ENCODE data around the gene CNTN4.

The CNTN4 gene

DNA sequence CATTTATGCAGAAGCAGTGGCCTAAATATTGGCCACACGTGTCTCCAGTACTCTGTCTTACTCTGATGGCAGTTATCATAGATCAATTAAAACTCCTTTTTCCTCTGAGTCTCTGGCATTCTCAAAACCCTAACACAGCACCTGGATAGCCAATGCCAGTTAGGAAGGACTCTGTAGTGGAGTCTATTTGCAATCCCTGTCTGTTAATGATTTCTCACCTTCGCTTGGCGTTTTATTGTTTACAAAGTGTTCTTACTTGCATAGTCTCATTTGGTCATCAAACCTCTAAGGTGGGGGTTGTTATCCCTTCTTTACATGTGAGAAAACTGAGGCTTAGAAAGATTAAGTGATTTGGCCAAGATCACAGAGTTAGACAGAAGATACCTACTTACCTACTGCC is 752.7 kb downstream of the CNTN4 start:
- no peak for DNase-seq

DNA sequence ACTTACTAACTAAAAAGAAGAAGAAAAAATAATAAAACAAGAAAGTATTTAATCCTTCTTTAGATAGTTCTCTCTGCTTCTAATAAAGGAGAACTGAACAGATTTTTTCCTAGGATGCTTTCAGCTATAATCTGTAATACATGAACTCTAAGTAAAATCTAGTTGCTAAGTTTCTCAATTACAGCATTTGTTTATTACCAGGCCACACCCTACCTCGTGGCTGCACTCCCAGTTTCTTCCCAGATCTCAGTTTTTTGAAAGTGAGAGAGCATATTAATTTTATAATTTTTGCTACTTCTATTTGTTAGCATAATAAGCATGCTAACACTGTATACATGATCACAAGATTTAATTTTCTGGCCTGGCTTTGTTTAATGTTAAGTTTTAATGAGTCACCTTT is 753.2 kb downstream of the CNTN4 start:
- no peak for DNase-seq

DNA sequence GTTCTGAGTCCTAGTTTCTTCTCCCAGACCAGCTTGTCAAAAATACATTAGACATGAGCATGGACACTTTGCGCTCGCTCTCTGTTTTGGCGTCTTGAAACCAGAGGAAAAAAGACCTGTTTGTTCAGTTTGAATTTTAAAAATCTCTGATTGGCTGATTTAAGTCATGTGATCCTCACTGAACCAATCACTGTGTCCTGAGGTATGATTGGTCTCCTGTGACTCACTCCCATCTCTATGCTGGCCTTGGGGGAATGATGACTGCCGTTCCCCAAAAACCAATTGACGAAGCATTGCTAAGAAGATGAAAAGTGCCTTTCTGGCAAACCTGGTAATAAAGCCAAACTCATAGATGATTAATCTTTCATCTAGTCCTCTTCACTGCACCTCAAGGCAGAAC is 755.0 kb downstream of the CNTN4 start:
- DNase-seq, result no peak

DNA sequence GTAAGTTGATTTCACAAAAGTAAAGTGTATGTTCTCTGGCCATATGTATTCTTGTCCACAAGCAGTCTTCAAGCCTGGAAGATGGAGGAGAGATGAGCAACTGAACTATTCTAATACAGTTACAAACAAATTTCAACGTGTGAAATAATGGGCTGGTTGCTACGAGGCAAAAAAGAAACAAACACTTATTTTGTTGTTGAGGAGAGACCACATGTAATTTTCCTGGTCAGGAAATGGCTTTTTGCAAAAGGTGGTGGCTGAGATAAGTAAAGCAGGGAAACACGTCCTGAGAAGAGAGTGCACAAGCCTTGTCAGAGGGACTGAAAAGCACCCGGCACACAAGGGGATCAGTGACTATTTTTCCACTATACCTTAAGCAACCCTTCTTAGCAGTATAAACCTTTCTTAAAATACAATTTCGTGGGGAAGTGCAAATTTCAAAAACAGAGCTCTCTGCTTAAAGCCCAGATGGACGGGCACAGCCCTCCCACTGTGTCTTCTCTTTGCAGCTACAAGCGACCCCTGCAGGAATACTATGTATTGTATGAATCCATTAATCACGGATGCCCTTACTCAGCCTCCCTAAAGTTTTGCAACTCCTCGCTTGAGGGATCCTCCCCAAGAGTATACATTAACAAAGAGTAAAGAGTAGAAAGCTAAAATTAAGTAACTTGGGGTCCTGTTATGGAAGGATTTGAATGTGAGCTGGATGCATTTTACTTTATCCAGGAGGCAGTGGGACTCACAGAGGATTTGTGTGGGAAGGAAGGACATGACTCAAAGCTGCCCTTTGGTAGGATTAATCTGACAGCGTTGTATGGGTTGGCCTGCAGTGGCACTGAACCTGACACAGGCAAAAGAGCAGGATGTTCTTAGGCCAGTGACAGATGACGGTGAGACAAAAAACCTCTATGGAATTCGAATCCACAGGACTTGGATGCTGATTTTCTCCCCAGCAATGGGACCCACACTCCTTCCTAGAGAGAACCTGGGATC is 757.8 kb downstream of the CNTN4 start:
- no peak for DNase-seq

DNA sequence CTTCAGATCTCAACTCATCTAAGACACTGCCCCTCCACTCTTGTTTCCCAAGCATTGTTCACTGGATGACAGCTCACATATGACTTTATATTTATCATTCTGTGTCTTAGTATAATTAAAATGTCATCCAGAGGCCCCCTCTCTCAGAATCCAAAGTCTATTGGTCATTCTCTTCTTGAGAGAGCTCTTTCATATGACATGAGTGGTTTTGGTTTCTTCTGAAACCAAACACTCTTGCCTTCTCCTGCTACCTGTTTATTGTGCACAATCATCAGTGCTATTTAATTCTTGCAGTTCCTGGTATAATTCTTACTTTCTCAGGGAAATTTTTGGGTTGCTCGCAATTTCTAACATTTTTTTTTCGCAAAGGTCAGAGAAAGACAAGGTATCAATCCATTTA is 762.0 kb downstream of the CNTN4 start:
- DNase-seq, result no peak

DNA sequence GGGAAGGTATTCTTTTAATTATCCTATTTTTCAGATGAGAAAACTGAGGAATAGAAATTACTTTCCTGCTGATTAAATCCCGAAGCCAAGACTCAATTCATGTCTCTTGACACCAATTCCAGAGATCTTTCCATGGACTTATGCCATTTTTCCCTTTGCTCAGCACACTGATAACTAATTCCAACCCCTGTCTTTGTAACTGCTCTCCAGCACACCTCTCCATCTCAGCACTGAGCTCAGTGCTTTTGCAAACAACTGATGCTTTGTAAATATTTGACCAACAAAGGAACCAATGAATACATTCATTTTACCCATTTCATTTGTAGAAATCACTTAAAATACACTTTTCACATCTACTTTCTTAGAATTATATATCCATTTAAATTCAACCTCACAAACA is 762.5 kb downstream of the CNTN4 start:
- DNase-seq, result no peak

DNA sequence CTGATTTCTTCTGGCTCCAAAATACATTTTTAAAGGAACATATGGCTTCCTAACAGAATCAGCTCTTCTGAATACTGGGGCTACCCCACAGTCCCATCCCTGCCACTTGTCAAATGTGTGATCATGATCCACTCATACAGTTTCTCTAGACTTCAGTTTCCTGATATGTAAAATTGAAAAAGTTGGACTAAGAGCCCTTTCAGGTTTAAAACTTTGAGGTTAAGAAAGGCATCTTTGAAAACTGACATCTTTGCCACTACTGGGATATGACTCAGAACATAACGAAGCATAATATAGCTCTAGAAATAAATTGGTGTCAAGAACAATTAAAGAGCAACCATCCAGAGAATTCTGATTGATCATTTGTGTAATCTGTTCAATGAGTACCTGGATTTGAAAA is 763.3 kb downstream of the CNTN4 start:
- DNase-seq, result no peak

DNA sequence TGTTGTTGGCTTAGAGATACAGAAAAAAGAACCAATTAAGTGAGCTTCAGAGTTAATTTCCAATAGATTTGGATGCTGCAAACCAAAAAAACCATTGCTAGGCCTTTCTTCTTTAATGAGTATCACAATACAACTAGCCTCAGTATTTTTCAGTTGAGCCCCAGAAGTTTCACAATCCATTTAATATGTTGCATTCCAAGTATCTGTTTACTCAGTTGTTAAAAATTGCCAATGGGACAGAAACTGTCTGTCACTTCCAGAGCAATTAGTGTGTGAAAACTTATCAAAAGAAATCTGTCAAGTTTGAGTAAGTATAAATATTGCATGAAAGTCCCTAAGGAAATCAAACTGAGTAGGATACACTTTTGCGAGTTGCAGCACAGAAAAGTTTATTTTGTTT is 763.7 kb downstream of the CNTN4 start:
- no peak for DNase-seq

DNA sequence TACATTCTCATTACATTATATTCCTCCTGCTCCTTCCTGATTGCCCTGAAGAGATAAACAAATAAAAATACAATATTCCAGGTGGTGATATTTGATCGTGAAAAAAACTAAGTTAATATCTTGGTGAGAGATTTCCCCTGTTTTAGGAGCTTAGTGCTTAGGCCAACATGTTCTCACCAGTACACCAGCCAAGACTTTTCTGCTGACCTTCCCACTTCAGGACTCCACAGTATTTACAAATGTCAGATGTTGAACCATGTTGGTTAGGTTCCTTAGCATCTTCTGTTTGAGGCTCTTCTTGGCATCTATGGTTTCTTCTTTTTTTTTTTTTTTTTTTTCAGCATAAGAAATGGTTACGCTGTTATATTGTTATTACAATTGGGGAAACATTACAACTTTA is 764.5 kb downstream of the CNTN4 start:
- DNase-seq, result no peak

DNA sequence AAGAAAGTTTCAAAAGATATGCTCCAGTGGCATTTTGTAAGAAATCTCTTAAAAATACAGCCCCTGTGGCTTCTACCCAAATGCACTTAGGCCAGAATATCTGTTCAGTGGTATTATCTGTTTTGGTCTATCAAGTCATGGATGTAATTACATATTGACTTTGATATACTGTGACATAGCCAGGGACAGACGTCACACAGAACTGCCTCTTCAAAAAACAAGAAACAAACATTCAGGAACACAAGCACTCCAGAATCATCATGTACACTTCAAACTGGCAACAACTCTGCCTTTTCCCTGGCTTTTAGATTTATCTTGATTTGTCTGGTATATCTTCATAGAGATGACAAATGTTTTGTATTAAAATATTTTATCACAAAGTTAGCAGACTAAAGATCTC is 771.2 kb downstream of the CNTN4 start:
- no peak for DNase-seq

DNA sequence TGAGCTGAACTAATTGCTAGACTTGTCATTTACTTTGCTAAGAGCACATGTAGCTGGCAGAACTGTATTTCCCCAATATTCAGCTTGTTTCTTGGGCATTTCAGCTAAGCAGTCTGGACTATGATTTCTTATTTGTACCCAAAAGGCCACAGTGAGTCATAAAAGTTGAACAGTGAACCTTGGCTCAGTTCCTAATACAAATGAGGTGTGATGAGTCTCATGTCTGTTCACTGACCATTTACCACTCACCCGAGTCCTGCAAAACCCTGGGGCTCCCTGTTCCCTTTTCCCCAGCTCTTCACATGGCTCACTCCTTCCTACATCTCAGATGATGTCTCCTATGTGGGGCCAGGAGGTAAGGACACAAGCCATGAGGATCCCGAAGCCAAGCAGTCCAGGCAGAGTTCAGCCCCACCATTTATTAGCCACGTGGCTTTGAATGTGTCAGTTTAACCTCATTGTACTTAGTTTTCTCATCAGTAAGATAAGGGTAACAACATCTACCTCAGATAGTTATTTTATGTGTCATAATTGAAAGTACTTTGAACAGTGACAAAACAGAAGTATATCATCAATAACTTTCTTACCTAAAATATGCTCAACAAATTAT is 772.2 kb downstream of the CNTN4 start:
- no peak for DNase-seq

DNA sequence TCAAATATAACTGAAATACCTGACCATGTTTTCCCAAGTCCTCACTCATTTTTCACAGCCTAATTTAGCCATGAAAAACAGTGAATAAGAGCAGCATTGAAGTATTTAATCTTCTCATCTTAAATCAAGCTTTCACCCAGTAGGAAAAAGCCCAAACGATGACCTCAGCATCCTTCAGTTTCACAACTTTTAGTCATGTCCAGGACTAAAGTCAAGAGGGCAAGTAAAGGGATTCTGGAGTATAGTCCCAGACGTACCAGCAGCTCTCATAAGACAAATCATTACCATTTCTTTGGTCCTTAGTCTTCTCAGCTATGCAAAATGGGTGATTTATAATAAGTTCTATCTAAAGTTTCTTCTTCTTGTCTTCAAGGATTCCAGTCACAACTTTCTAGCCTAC is 774.2 kb downstream of the CNTN4 start:
- DNase-seq, result no peak

DNA sequence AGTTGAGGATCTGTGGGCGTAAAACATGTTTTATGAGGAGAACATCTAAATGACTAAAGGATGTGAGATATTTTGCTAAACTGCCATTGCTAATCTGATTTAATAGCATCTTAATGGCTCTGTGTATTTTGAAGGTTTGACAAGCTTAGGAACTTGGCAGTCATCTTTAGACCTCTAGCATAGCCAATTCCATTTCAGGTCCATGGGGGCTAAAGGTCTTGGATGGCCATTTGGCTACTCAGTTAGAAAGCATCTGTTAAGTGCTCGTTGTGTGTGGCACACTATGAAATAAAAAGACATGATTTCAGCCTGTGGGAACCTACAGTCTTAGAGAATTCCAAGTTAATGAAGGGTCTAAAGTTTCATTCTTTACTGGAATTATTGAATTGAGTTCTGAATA is 775.3 kb downstream of the CNTN4 start:
- DNase-seq, result no peak

DNA sequence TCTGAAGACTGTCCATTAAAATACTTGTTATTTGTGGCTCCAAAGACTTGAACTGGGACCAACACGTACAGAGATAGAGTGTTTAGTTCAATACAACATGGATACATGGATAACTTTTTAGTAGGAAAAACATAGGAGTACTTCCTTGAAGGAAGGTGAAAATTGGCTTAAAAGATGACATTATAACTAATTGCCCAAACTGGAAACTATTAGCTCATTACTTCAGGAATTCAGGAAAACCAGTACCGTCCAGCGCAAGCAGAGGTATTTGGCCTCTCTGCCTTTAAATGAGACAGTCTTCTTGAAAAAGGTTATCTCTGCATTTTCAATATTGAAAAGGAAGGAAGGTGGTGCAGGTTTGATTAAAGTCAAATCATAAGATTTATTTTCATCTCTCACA is 777.0 kb downstream of the CNTN4 start:
- DNase-seq, result no peak

DNA sequence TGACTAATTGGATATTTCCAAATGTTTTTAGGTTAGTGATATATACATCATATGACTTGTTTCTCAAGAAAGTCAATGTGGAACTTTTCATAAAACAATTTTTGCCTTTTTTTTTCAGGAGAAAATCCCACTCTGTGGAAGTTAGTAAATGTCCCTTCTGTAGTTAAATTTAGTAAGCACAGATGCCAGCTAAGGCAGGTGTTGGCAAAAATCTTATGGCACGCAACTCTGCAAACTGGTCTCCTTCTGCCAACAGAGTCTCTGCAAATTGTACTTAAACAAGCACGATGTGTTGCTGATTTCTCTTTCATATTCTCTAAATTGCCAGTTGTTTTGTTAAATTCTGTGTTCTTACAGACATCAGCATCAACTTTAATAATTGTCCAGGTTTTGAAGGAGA is 777.7 kb downstream of the CNTN4 start:
- DNase-seq, result no peak

DNA sequence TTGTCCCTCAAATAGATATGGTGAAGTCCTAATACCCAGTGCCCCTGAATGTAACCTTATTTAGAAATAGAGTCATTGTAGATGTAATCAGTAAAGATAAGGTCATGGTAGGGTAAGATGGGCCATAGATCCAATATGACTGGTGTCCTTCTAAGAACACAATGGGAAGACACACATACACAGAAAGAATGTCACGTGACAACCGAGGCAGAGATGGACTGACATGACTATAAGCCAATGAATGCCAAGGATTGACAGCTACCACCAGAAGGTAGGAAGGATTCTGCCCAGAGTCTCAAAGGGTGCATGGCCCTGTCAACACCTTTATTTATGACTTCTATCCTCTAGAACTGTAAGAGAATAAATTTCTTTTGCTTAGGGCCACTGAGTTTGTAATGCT is 780.4 kb downstream of the CNTN4 start:
- DNase-seq, result no peak

DNA sequence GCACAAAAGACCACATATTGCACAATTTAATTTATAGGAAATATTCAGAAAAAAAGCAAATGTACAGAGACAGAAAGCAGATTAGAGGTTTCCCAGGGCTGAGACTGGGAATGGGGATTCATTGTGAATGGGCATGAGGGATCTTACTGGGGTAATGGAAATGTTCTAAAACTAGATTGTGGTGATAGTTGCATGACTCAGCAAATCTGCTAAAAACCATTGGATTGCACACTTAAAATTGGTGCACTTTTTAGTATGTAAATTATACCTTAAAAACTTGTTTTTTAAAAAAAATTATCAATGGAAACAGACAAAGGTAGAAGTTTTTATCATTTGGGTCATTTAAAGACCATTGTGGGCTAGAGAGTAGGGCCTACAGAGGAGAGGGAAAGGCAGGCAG is 780.9 kb downstream of the CNTN4 start:
- DNase-seq, result no peak

DNA sequence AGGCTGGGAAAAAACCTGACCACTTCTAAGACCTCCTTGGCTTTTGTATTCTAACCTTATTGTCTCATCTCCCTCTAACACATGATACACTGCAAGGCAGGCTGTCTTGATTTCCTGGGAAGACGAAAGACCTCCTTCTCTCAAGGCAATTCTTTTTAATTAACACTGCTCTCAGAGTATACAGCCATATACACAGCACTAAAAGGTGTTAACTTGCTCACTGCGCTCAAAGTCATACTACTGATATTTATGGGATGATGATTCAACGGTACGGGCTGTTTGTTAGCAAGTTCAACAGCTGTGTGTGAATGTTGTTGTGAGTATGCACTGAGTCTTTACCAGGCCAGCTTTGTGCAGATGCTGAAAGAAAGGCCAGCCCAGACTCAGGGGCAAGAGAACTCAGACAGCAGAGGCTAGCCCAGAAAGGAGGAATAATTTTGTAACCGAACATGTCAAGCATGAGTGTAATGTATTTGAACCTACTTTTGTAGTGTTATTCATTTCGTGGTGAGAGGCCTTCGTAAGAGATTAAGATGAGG is 781.6 kb downstream of the CNTN4 start:
- DNase-seq, result peak in 1 of 51 donors; percentile 5

DNA sequence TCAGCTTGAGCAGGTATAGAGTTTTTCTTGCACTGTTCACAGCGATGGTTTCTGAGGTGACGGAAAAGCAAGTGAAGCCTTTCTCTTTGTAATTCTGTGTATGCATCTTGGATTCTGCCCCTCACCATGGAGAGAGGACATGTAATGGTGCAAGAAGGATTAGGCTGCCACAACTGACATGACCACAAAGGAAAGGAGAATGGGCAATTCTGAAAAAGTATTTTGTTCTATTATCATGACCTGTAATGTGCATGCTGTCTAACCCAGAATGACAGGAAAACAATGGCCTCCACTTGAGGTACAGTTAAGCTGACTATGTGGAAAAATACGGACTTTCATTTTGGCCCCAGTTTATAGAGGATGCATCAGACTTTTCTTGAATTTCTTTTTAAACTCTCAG is 784.6 kb downstream of the CNTN4 start:
- DNase-seq, result no peak

DNA sequence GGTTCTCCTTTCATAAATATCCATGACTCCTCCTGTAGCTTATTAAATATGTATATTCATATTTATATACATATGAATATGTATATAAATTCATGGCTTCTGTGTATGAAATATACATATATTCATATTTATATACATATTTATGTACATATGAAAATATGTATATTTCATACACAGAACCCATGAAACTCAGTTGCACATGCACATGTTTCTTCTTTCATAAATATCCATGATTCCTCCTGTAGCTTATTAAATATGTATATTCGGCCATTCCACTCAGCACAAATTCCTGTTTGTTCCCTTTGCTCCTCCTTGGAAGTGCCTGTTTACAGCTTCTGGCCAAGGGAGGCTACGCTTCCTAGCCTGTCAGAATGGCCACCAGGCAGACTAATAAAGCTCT is 789.9 kb downstream of the CNTN4 start:
- no peak for DNase-seq

DNA sequence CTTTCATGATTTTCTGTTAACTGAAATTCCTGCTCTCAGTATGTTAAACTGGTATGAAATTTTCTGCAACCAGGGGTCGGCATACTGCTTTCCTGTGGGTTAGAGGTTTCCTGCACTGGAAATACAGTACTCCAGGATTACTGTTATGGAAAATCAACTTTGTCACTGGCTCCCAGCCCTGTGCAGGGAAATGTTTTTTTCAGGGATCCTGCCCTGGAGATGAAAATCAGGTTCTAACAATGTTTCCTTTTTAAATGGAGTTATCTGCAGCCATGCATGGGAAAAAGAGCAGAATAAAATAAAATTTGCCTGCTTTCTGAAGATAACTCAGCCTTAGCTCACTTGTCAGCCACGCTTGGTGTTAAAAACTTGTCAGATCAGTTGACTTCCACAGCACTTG is 791.1 kb downstream of the CNTN4 start:
- no peak for DNase-seq

DNA sequence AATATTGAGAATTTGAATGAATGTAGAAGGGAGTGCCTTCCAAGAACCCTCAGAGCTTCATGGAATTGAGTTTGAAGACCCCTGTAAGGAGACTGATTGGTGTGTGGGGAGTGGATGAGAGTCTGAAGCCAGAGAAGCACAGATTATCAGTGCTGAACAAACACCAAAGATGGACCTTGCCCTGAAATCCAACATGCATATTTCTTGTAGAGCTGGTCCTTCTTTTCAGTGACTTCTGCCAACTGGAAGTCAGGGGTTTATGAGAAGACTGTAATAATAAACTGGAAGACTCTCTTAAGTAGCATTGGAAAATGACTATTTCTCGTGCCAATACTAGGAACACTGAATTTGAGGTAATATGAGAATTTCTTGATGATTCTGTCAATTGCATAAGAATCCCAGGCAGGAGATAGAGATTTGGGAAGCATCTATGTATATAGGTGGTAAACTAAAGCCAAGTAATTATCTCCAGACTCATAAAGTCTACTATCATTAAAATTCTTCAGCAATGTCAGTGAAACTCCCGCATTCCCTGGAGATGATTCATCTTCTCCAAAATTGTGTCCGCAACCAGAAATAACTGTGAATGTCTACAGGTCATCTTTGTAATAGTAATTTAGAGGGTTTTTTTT is 797.8 kb downstream of the CNTN4 start:
- no peak for DNase-seq

DNA sequence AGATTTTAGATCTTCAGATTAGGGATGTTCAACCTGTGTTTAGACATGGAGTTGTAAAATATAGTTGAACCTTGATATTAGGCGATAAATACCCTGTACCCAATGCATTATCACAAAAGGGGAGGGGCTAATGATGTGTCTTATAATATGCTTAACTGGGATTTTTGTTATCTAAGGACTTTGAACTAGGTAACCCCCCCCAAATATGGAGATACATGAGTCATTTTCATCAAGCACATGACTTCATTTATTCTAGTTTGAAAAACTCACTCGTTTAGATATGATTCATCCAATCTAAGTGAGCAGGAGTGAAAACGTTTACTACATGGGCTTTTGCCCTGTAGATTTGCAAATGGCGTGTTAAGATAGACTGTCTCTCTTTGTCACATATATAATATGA is 799.2 kb downstream of the CNTN4 start:
- DNase-seq, result no peak
